Endometrial microvascular endothelial cells (primary cell): Measurements from ENCODE around the gene UTRN. TPM values are rescaled to one million over a fixed set of nuclear protein-coding genes. Genes with fewer than 3 reads are reported as not detected.

Source experiments
- in situ Hi-C: cut with HindIII; loops from 2 replicates; pipeline ENCODE4 v1.10.0; 2017; ENCODE audit warnings: low sequenced_read_pairs, low pct_unique_long_range_greater_than_20kb; ENCODE audit errors: inconsistent ontology term
- total RNA-seq: library from RNA; depleted of rRNA; stranded (reverse); fragments of >200 nt; gene quantifications from one replicate; pipeline ENCODE4 v1.2.3, GENCODE V29; 2015; ENCODE audit errors: inconsistent ontology term

Gene UTRN
- total RNA-seq, 1 donor from 2014 or later, result 116 TPM

DNA sequence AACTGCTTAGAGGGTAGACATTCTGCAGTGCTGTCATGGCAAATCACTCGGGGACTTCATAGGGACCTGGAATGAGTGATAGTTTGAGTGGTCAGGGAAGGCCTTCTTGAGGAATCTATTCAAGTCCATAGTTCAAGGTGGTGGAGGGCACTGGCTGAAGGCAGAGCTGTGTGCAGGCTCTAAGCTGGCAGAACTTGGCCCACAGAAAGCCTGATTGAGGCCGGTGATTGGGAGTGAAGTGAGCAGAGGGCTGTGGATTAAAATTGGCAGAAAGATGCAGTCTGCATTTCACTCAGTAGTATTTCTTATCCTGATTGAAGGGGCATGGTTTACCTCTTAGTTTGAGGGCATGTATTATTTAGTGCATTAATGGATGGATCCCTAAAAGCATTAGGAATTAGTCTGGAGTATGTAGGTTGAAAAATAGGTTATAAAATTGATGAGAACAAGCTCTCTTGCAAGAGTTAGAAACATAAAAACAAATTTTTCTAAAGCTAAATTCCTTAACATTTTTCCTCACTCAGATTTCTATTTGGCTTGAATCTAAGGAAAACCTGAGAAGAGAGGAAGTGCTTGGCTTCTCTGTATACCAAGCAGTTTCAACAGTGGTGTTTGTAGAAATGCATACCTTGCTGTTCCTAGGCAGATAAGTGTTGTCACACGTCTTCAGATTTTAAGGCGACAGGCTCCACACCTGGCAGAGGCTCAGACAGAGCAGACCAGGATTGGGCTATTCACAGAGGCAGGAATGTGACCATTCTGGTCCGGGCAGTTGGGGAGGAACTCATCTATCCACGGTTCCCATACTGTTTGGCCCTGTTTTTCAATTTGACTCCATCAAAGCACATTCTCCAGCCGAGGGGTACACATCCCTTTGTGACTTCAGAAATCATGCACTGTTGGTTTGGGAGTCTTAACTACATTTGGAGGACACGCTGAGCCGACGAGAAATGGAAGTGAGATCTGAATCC lies 45.2 kb downstream of the UTRN start:
- in situ Hi-C loops, result no loop called here

DNA sequence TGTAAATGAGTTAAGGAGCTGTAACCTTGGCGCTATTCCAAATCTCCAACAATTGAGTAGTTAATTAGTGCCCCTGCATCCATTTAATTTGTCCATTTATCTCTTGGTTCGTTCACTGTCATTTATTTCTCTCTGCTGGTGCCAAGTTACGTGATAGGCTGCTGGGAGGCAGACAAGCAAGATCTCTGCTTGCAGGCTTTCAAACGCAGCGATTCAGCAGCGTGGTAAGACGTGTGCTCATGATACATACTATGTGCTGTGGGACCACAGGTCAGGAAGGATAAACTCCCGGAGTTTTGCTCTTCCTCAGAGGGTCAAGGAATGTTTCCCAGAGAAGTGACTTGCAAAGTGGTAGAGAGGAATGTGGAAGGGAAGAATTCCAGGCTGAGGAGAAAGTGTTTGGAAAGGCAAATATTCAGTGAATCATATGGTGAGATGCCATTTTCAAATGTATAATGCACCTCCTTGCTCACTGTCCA lies 46.4 kb downstream of the UTRN start:
- in situ Hi-C loops, result no loop called here

DNA sequence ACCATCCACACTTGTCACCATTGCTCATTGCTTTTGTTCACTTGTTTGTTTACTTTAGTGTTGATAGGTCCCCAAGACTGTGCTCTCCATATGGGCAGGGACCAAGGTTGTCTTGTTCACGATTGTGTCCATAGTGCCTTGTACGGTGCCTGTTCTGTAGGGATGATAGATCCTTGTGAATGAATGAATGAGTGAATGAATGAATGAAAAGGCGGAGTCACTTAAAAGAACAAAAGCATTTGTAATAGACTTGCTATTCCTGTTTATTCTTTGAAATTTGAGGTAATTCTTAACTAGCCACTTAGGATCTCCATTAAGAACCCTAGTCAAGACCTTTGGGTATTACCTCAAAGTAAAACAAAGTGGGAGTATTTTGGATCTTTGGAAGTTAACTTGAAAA lies 47.0 kb downstream of the UTRN start:
- in situ Hi-C loops, result no loop called here

DNA sequence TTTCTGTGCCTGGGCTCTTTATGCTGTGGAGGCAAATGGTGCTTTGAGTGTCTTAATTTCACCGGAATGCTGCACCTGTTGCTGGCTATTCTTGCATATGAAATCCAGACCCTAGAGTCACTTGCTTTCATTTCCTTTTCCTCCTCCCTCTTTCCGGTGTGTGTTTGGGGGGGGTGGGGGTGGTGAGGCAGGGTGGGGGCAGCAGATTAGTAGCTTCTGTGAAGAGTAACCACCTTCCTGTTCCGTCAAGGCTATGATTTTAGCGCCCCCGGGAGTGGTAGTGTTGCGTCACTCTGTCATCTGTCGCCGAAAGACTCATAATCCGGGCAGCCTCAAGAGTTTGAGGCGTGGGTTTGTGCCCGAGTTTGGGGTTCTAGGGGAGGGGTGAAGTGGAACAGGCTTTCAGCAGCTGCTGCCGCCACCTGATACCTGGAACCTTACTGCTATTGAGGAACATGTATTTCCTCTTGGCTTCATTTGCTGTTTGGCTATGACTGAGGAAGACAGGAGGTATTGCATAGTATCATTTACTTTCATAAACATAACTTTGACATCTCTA lies 49.1 kb downstream of the UTRN start:
- in situ Hi-C loops, result no loop called here

Other genes with a start within 250 kb of the UTRN start
- gene SF3B5, start 189.8 kb upstream of the UTRN start, total RNA-seq, result 313 TPM
- 14.0 TPM for gene STX11, start 134.8 kb upstream of the UTRN start, total RNA-seq